IPS DF 6.9 (cell line): Measurements from ENCODE around the gene ZNHIT3.
A peak's percentile ranks its signal among the peaks of the same experiment; 100 is the strongest.

ENCODE experiments used
- DNase-seq: peaks from one replicate; pipeline ENCODE4 v3.0.0-alpha.2; 2013; ENCODE audit warnings: low read depth, low spot score
- H3K27ac ChIP-seq: one replicate; pipeline ENCODE4 v1.5.1; 2013; ENCODE audit warnings: low read length, control low read depth
- H3K27me3 ChIP-seq: 2 replicates; pipeline ENCODE4 v1.6.1; 2013; ENCODE audit warnings: mild to moderate bottlenecking, low read length; ENCODE audit not compliant: control insufficient read depth, insufficient read depth
- H3K36me3 ChIP-seq: 2 replicates; pipeline ENCODE4 v1.6.1; 2013; ENCODE audit warnings: low read length; ENCODE audit not compliant: control insufficient read depth, insufficient read depth
- H3K4me1 ChIP-seq: 2 replicates; pipeline ENCODE4 v1.6.1; 2013; ENCODE audit warnings: low read length; ENCODE audit not compliant: control insufficient read depth, insufficient read depth
- H3K4me3 ChIP-seq: 2 replicates; pipeline ENCODE4 v1.5.1; 2013; ENCODE audit warnings: mild to moderate bottlenecking, low read length
- H3K9me3 ChIP-seq: 2 replicates; pipeline ENCODE4 v1.6.1; 2013; ENCODE audit warnings: low read length, inconsistent platforms; ENCODE audit not compliant: control insufficient read depth, insufficient read depth
- WGBS: extraction: QIAGEN DNeasy Blood & Tissue Kit; methylation state at CpG from one replicate; pipeline ENCODE4 v1.1.7; 2013; ENCODE audit warnings: mixed read lengths, missing lambda C conversion rate; ENCODE audit not compliant: insufficient read length, insufficient coverage; 5-methylcytosine and 5-hydroxymethylcytosine counted together

Gene ZNHIT3

DNA sequence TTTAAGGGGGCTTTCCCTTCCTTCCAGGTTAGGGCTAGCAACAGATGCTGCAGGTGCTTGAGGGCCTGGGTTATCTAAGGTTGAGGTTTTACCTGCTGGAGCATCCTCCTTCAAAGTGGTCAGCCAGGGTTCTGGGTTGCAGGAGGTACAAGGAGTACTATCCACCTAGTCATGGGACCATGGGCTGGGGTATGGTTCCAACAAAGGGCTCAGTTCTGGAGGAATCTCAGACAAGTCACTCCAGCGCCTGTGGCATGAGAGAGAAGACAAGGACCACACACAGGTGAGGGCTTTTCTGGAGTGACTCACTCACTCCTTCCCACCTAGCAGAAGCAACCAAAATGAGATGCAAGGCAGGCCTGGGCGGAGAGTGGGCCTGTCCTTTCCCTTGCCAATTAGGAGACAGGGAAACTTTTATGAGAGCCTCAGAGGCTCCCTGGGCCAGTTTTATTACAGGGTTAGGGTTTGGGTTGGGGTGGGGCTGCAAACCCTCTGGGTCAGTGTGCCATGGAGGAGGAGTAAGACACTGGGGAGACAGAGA is 46.0 kb downstream of the ZNHIT3 start:
- no peak overlapping the region for H3K27ac ChIP-seq
- no peaks in the 10 kb centered on the region for H3K27me3 ChIP-seq
- no peak for DNase-seq
- peaks cover 24% of the 10 kb centered on the region for H3K36me3 ChIP-seq
- WGBS = no CpG with 5 or more reads among the region's 2 CpGs
- no peaks in the 10 kb centered on the region for H3K4me1 ChIP-seq
- no peak overlapping the region for H3K4me3 ChIP-seq
- no peaks in the 10 kb centered on the region for H3K9me3 ChIP-seq

DNA sequence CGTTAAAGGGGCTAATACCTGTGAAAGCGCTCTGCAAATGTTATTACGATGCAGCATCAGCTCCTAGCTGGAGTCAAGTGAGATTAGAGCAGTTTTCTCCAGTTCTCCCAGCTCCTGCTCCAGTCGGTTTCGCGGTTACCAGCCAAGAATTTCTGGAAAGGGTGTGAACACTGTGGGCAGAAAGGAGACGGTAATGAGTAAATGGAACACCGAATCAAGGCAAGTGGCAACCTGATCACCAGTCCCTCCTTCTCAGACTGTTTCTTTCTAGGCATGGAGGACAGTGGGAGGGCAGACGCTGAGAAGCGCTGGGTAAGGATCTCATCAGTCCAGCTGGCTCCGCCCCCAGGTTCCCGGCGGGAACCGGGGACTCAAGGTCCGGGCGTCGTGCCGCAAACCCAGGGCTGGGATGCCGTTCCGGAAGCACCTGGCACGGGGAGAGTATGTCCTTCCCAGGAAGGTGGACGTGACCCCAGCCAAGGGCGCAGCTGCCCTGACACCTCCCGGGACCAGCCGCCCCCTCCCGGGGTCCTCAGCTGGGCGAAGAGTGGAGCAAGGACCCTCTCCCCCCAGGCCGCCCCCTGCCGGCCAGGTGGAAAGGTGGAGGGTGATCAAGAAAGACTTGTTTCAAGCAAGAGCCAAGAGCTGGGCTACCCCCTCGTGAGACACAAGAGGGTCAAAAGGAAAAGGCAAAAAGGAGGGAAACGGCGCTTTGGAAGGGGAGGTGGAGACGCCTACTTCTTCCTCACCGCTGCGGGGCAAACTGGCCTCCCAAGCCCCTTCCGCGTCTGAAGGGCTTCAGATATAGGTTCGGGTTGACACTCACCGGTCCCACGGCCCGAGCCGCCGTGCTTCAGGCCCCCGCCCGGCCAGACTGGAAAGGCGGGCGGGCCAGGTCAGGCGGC is 47.7 kb downstream of the ZNHIT3 start:
- Histone ChIP-seq H3K4me3 (peak overlapping the region; percentile 92; the same call in 1 of the 2 replicates), H3K27me3 (no peaks in the 10 kb centered on the region), H3K4me1 (no peaks in the 10 kb centered on the region), H3K36me3 (peaks cover 15% of the 10 kb centered on the region; the same call in 1 of the 2 replicates), H3K9me3 (no peaks in the 10 kb centered on the region), H3K27ac (no peak overlapping the region)
- no CpG with 5 or more reads among the region's 48 CpGs for WGBS
- peak; percentile 55 for DNase-seq

DNA sequence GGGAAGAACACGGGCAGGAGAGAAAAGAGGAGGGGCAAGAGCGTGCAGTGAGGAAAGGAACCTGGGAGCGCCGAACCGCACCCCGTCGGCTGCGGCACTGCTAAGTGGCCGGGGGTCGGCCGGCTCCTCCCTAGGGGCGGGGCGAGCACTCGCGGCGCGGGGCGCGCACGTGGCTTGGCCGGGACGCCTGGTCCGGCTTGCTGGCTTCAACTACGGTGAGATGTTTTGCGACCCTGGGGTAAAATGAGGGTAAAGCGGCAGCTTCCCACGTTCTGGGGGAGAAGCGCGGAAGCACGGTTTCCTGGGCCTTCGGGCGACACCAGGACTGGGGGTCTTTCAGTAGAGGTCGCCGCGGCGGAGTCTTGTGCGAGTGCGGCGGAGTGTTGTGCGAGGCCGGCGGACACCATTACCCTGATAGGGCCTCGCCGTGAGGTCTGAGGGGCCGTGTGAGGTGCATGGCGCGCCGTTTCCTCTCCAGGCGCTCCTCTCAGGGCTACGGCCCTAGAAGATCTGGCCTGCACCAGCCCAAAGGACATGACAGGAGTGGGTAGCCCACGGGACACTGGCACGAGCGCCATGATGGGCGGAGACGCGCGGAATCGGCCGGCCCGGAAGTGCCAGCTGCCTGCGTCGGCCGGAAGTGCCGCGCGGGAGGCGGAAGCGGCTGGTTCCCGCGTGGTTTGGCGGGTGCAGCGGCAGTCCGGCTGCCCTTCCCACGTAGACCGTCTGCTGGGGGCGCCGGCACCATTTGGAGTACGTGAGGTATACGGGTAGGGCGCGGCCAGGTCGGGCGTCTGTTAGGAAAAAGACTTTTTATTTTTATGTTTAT is 48.6 kb downstream of the ZNHIT3 start, which contains the start of the genes MYO19 and PIGW:
MYO19 (minus strand) TSS at position 29 of the 829 bp plus-strand sequence. CDS start 2,330 bp downstream, outside the sequence.
PIGW (plus strand) TSS at position 148 of the 829 bp plus-strand sequence. CDS start 2,115 bp downstream, outside the sequence.
- no peaks in the 10 kb centered on the region for H3K9me3 ChIP-seq
- H3K36me3 ChIP-seq = peaks cover 15% of the 10 kb centered on the region; the same call in 1 of the 2 replicates
- H3K4me1 ChIP-seq = no peaks in the 10 kb centered on the region
- DNase-seq = peak; percentile 85
- H3K27ac ChIP-seq = no peak within 1 kb of the TSS
- no peaks in the 10 kb centered on the region for H3K27me3 ChIP-seq
- H3K4me3 ChIP-seq = peak within 1 kb of the TSS; percentile 92
- WGBS = no CpG with 5 or more reads among the region's 83 CpGs

DNA sequence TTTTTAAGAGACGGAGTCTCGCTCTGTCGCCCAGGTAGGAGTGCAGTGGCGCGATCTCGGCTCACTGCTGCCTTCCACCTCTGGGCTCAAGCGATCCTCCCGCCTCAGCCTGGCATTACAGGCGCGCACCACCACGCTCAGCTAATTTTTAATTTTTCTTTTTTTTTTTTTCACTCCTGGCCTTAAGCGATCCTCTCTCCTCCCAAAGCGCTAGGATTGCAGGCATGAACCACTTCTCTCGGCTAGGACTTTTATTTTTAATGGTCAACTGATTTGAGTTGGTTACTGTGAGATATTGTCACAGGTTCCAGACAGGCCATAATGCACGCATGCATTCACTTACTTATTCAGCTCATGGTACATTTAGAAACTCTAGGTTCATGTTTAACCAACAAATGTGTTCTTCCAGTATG is 49.2 kb downstream of the ZNHIT3 start:
- Histone ChIP-seq H3K4me1 (no peaks in the 10 kb centered on the region), H3K27me3 (no peaks in the 10 kb centered on the region), H3K36me3 (peaks cover 15% of the 10 kb centered on the region; the same call in 1 of the 2 replicates), H3K27ac (no peak overlapping the region), H3K9me3 (no peaks in the 10 kb centered on the region), H3K4me3 (peak overlapping the region; percentile 92)
- no peak for DNase-seq
- WGBS = no CpG with 5 or more reads among the region's 15 CpGs

DNA sequence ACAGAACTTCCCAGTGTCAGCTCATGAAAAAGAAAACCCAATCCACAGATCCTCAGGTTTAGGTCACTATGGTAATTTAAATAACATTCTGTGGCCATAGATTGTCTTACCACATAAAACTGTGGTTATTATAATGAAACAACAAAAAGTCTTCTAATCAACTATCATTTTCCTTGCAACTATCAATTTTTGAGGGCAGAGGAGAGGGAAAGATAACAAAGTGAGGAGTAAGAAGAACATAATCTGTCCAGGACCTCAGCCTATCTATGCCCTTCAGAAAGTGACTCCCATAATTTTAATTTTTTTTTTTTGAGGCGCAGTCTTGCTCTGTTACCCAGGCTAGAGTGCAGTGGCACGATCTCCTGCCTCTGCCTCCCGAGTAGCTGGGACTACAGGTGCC is 54.2 kb downstream of the ZNHIT3 start:
- Histone ChIP-seq H3K36me3 (no peaks in the 10 kb centered on the region), H3K4me1 (no peaks in the 10 kb centered on the region), H3K27ac (no peak overlapping the region), H3K9me3 (no peaks in the 10 kb centered on the region), H3K4me3 (no peak overlapping the region), H3K27me3 (no peaks in the 10 kb centered on the region)
- no peak for DNase-seq
- no CpG with 5 or more reads among the region's 3 CpGs for WGBS

DNA sequence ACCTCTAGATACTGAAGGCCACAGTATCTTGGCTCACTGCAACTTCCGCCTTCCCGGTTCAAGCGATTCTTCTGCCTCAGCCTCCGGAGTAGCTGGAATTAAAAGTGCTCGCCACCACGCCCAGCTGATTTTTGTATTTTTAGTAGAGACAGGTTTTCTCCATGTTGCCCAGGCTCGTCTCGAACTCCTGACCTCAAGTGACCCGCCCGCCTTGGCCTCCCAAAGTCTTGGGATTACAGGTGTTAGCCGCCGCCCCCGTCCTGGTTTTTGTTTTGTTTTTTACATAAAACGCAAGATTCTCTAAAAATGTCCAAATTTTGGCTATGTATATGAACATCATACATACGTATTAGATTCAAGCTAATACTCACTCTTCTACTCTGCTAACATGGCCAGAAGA is 56.3 kb downstream of the ZNHIT3 start:
- Histone ChIP-seq H3K27me3 (no peaks in the 10 kb centered on the region), H3K9me3 (no peaks in the 10 kb centered on the region), H3K4me1 (no peaks in the 10 kb centered on the region), H3K36me3 (no peaks in the 10 kb centered on the region), H3K4me3 (no peak overlapping the region), H3K27ac (no peak overlapping the region)
- WGBS = no CpG with 5 or more reads among the region's 15 CpGs
- DNase-seq = no peak

DNA sequence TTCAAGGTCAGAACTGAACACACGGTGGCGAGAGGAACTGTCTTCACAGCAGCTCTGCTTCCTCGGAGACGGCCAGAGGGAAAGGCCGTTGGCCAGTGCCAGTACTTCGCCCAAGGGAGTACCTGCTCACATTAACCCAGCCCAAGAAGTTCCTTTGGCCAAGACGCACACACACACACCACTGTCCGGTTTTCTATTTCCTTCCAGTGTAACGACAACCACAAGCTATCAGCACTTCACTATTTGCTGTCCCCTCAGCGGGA is 57.5 kb downstream of the ZNHIT3 start:
- Histone ChIP-seq H3K9me3 (no peaks in the 10 kb centered on the region), H3K4me3 (peak overlapping the region; percentile 83; the same call in 1 of the 2 replicates), H3K36me3 (no peaks in the 10 kb centered on the region), H3K27ac (no peak overlapping the region), H3K4me1 (no peaks in the 10 kb centered on the region), H3K27me3 (no peaks in the 10 kb centered on the region)
- no CpG with 5 or more reads among the region's 10 CpGs for WGBS
- no peak for DNase-seq

DNA sequence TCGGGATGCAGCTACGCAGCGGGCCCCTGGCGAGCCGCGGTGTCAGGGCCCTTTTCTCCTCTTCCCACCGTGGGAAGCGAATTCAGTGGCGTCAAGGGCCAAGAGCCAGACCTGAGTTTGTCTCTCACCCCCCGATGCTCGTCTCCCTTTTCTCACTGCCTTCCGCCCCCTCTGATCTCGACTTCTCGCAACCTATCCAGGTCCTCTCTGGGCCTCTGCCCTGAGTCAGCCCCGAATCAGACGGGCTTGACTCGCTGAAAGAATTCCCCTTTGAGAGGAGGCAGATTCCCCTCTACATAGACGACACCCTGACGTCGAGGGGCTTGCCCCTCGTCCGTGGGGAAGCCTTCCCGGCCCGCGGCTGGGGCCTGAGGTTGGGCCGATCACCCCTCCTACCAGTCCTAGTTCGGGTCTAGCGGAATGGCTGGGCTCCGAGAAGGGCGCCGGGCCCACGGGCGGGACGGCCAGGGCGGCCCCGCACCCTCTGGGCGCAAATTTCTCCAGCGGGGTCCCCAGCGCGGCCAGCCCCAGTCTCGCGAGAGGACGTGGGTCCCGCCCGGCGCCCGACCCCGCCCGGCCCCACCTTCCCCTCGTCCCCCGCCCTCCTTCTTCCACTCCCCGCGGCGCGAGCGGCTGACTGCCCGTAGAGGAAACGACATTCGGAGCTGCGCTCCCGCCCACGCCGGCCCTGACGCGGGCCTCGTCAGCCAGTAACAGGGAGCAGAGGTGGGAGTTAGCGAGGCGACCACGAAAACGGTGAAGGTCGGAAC is 58.0 kb downstream of the ZNHIT3 start, which contains the start of gene GGNBP2:
GGNBP2 (plus strand) TSS at position 613 of the 770 bp plus-strand sequence. CDS start 806 bp downstream, outside the sequence.
- Histone ChIP-seq H3K27me3 (no peaks in the 10 kb centered on the region), H3K4me1 (no peaks in the 10 kb centered on the region), H3K4me3 (peak within 1 kb of the TSS; percentile 84), H3K27ac (no peak within 1 kb of the TSS), H3K9me3 (no peaks in the 10 kb centered on the region), H3K36me3 (no peaks in the 10 kb centered on the region)
- DNase-seq = peak; percentile 61
- WGBS = no CpG with 5 or more reads among the region's 71 CpGs

DNA sequence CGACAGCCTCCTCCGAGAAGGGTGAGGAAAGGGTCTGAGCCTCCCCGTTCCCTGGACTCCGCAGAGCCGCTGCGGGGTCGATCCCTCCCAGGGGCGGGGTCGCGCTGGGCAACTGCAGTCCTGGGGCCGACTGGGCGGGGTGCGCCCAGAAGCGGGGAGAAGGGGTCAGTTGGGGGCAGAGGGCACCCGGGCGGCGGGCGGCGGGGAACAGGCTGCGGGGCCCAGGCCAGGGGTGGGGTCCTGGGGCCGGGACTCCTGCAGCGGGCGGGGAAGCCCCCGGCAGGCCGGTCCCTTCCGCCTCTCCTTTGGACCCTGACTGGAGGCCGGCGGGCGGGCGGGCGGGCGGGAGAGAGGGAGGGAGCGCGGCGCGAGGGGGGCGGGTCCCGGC is 58.6 kb downstream of the ZNHIT3 start:
- H3K4me3 ChIP-seq = peak overlapping the region; percentile 83
- no peaks in the 10 kb centered on the region for H3K36me3 ChIP-seq
- H3K9me3 ChIP-seq = no peaks in the 10 kb centered on the region
- no peaks in the 10 kb centered on the region for H3K4me1 ChIP-seq
- no peaks in the 10 kb centered on the region for H3K27me3 ChIP-seq
- no peak overlapping the region for H3K27ac ChIP-seq
- no peak for DNase-seq
- WGBS = no CpG with 5 or more reads among the region's 38 CpGs
